ENCODE results near the gene CRADD.

DNA sequence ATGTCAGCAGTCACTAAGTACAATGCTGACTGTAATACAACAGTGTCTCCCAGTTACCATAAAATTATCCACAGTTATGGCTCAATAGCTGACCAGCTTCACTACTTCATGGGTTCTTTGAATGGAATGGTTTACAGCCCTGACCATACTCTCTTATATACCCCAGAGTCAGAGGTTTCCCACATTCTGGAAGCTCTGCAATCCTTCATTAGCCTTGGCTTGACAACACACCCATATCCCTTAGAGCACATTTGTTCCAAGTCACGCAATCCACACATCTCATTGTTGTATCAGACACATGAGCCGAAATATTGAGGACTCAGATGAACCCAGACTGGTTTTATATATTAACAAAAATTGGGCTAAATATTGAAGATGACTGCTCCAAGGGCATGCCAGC, 261.8 kb downstream of the CRADD start:
- TF ChIP-seq, protein P1, sequence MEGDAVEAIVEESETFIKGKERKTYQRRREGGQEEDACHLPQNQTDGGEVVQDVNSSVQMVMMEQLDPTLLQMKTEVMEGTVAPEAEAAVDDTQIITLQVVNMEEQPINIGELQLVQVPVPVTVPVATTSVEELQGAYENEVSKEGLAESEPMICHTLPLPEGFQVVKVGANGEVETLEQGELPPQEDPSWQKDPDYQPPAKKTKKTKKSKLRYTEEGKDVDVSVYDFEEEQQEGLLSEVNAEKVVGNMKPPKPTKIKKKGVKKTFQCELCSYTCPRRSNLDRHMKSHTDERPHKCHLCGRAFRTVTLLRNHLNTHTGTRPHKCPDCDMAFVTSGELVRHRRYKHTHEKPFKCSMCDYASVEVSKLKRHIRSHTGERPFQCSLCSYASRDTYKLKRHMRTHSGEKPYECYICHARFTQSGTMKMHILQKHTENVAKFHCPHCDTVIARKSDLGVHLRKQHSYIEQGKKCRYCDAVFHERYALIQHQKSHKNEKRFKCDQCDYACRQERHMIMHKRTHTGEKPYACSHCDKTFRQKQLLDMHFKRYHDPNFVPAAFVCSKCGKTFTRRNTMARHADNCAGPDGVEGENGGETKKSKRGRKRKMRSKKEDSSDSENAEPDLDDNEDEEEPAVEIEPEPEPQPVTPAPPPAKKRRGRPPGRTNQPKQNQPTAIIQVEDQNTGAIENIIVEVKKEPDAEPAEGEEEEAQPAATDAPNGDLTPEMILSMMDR (IDR thresholded peaks at IDR 0.05) = no peak
- no peak for TF ChIP-seq POLR2A (IDR thresholded peaks at IDR 0.05)

Measured in thyroid gland (tissue), 4 donors.